Measurements from ENCODE around the gene ERGIC2. TPM values are rescaled to one million over a fixed set of nuclear protein-coding genes. Genes with fewer than 3 reads are reported as not detected.

ERGIC2 gene
- total RNA-seq, 4 donors from 2014 or later, result 16.4 to 91.3 (median 48.7) TPM

GRCh38 chr12:29346769-29347421 lies 34.1 kb downstream of the ERGIC2 start:
- Histone ChIP-seq H3K9me3 (no peaks in the 10 kb centered on the region), H3K27ac (no peak overlapping the region), H3K4me1 (no peaks in the 10 kb centered on the region), H3K36me3 (no peaks in the 10 kb centered on the region), H3K4me3 (no peak overlapping the region), H3K27me3 (no peaks in the 10 kb centered on the region)
- intact Hi-C loops (cut with DNase I; ENCODE audit: low total_unique reads), result no loop called here
- TF ChIP-seq POLR2A (IDR thresholded peaks at IDR 0.05), result no peak
- TF ChIP-seq CTCF (IDR thresholded peaks at IDR 0.05), result no peak
- DNase-seq, result no peak

- Histone ChIP-seq H3K27me3 (no peaks in the 10 kb centered on the region), H3K27ac (no peak overlapping the region), H3K9me3 (no peaks in the 10 kb centered on the region), H3K4me3 (no peak overlapping the region), H3K4me1 (no peaks in the 10 kb centered on the region), H3K36me3 (no peaks in the 10 kb centered on the region)
- TF ChIP-seq CTCF (IDR thresholded peaks at IDR 0.05), result no peak
- no peak for TF ChIP-seq POLR2A (IDR thresholded peaks at IDR 0.05)
- intact Hi-C loops (cut with DNase I; ENCODE audit: low total_unique reads), result no loop called here
- no peak for DNase-seq
Observed at GRCh38 chr12:29343022-29343799, 37.8 kb downstream of the ERGIC2 start.

GRCh38 chr12:29337325-29337724 lies 43.6 kb downstream of the ERGIC2 start:
- Histone ChIP-seq H3K27me3 (no peaks in the 10 kb centered on the region), H3K4me3 (no peak overlapping the region), H3K36me3 (no peaks in the 10 kb centered on the region), H3K4me1 (no peaks in the 10 kb centered on the region), H3K27ac (no peak overlapping the region), H3K9me3 (no peaks in the 10 kb centered on the region)
- intact Hi-C loops (cut with DNase I; ENCODE audit: low total_unique reads), result no loop called here
- DNase-seq, result no peak
- TF ChIP-seq CTCF (IDR thresholded peaks at IDR 0.05) (no peak), POLR2A (IDR thresholded peaks at IDR 0.05) (no peak)

GRCh38 chr12:29334937-29335336 lies 46.0 kb downstream of the ERGIC2 start:
- Histone ChIP-seq H3K27me3 (no peaks in the 10 kb centered on the region), H3K36me3 (no peaks in the 10 kb centered on the region), H3K4me3 (no peak overlapping the region), H3K9me3 (no peaks in the 10 kb centered on the region), H3K4me1 (no peaks in the 10 kb centered on the region), H3K27ac (no peak overlapping the region)
- no peak for TF ChIP-seq POLR2A (IDR thresholded peaks at IDR 0.05)
- no peak for TF ChIP-seq CTCF (IDR thresholded peaks at IDR 0.05)
- no peak for DNase-seq
- intact Hi-C loops (cut with DNase I; ENCODE audit: low total_unique reads), result no loop called here

GRCh38 chr12:29333178-29333577 lies 47.8 kb downstream of the ERGIC2 start:
- Histone ChIP-seq H3K4me1 (no peaks in the 10 kb centered on the region), H3K27me3 (no peaks in the 10 kb centered on the region), H3K4me3 (no peak overlapping the region), H3K9me3 (no peaks in the 10 kb centered on the region), H3K36me3 (no peaks in the 10 kb centered on the region), H3K27ac (no peak overlapping the region)
- intact Hi-C loops (cut with DNase I; ENCODE audit: low total_unique reads), result no loop called here
- TF ChIP-seq CTCF (IDR thresholded peaks at IDR 0.05), result no peak
- TF ChIP-seq POLR2A (IDR thresholded peaks at IDR 0.05), result no peak
- no peak for DNase-seq

Measured in uterus (tissue), 4 donors.